Natural killer cell (primary cell): Measurements from ENCODE around the gene MAPK4. TPM values are rescaled to one million over a fixed set of nuclear protein-coding genes. Genes with fewer than 3 reads are reported as not detected.
"Not testable (repeated sequence)": the region's sequence is repeated elsewhere in the genome, so short reads cannot be mapped to it uniquely, and the experiment has no call there.

Experiments used
- ATAC-seq, 3 donors: fragments of 150-1000 bp in 2 of 3; fragments of 200-7000 bp in 1 of 3; cut with Tn5 transposase; 1 replicate in 1 of 3; 2 replicates in 2 of 3; pipeline ENCODE4 v1.10.0; 2021; ENCODE audit warnings: mild to moderate bottlenecking in 2 of 3, moderate library complexity in 2 of 3
- DNase-seq, 2 donors: peaks; one replicate each; pipeline versions ENCODE4 v3.0.0 to v3.0.0-alpha.2; 2013 to 2021; ENCODE audit warnings: mixed read lengths in 1 of 2
- H3K27ac ChIP-seq: one replicate; pipeline ENCODE4 v1.5.1; 2013; ENCODE audit warnings: mild to moderate bottlenecking, low read length
- H3K27me3 ChIP-seq: one replicate; pipeline ENCODE4 v1.6.1; 2013; ENCODE audit warnings: low read length; ENCODE audit not compliant: control insufficient read depth, insufficient read depth
- H3K36me3 ChIP-seq: one replicate; pipeline ENCODE4 v1.6.1; 2013; ENCODE audit warnings: low read length; ENCODE audit not compliant: control insufficient read depth, insufficient read depth
- H3K4me1 ChIP-seq: one replicate; pipeline ENCODE4 v1.6.1; 2013; ENCODE audit warnings: low read length; ENCODE audit not compliant: control insufficient read depth, insufficient read depth
- H3K4me3 ChIP-seq: one replicate; pipeline ENCODE4 v1.5.1; 2013; ENCODE audit warnings: low read length
- H3K9me3 ChIP-seq: one replicate; pipeline ENCODE4 v1.6.1; 2013; ENCODE audit warnings: low read length; ENCODE audit not compliant: control insufficient read depth, insufficient read depth
- H3K27ac Mint-ChIP-seq, 2 donors: one replicate each; pipeline ENCODE4 v1.8.0; 2022; ENCODE audit warnings: mild to moderate bottlenecking in 2 of 2, mixed read lengths in 2 of 2, moderate library complexity in 1 of 2
- H3K27me3 Mint-ChIP-seq, 2 donors: one replicate each; pipeline ENCODE4 v1.8.0; 2022; ENCODE audit warnings: low read depth in 2 of 2, mixed read lengths in 2 of 2
- H3K36me3 Mint-ChIP-seq: one replicate; pipeline ENCODE4 v1.8.0; 2022; ENCODE audit warnings: mixed read lengths
- H3K4me1 Mint-ChIP-seq, 2 donors: one replicate each; pipeline ENCODE4 v1.8.0; 2022; ENCODE audit warnings: mixed read lengths in 2 of 2
- H3K4me3 Mint-ChIP-seq: one replicate; pipeline ENCODE4 v1.8.0; 2022; ENCODE audit warnings: mild to moderate bottlenecking, moderate library complexity, mixed read lengths
- H3K9me3 Mint-ChIP-seq, 2 donors: one replicate each; pipeline ENCODE4 v1.8.0; 2022; ENCODE audit warnings: mixed read lengths in 2 of 2
- CTCF ChIP-seq: fragments of 200-600 bp; IDR thresholded peaks from one replicate; pipeline ENCODE4 v1.8.0; 2022; ENCODE audit warnings: antibody characterized with exemption
- WGBS: methylation state at CpG from one replicate; pipeline ENCODE4 v1.1.7; 2013; ENCODE audit warnings: missing lambda C conversion rate; ENCODE audit not compliant: insufficient coverage; 5-methylcytosine and 5-hydroxymethylcytosine counted together
- intact Hi-C: fragments of 100-400 bp; cut with micrococcal nuclease; formaldehyde crosslinking; loops from one replicate; pipeline ENCODE4 v1.14.2; 2022
- total RNA-seq, 4 donors: library from RNA; stranded (reverse); fragments of 120-200 nt in 1 of 4; gene quantifications; one replicate each; pipeline versions ENCODE4 v1.2.3 to v1.2.4, GENCODE V29; 2013 to 2022

MAPK4 gene
- total RNA-seq, 3 donors from 2014 or later (not counting 1 experiment from before 2014, with no cell fraction given): not detected

- Mint-ChIP-seq H3K27ac (no peak overlapping the region), H3K36me3 (peaks cover 5% of the 10 kb centered on the region), H3K4me3 (no peak overlapping the region), H3K4me1 (no peaks in the 10 kb centered on the region), H3K9me3 (peaks cover under 1 to 4% of the 10 kb centered on the region in 2 donors), H3K27me3 (peaks cover 8 to 16% of the 10 kb centered on the region in 2 donors)
- Histone ChIP-seq H3K27ac (no peak overlapping the region), H3K36me3 (no peaks in the 10 kb centered on the region), H3K4me3 (no peak overlapping the region), H3K27me3 (peaks cover 2% of the 10 kb centered on the region), H3K9me3 (no peaks in the 10 kb centered on the region), H3K4me1 (no peaks in the 10 kb centered on the region)
- intact Hi-C loops: no loop called here
- WGBS: 72% methylated on average over 9 of the region's 9 CpGs
- ATAC-seq (no peak), DNase-seq (no peak)
- no peak for TF ChIP-seq CTCF
Observed at GRCh38 chr18:50775207-50775606, 215.3 kb downstream of the MAPK4 start.

GRCh38 chr18:50775726-50776125 is 215.8 kb downstream of the MAPK4 start:
- H3K4me3 Mint-ChIP-seq: no peak overlapping the region
- DNase-seq: no peak
- intact Hi-C loops: no loop called here

GRCh38 chr18:50776383-50776782 is 216.5 kb downstream of the MAPK4 start:
- no peaks in the 10 kb centered on the region for H3K36me3 ChIP-seq
- no peaks in the 10 kb centered on the region for H3K4me1 Mint-ChIP-seq

More at GRCh38 chr18:50775726-50776125, 215.8 kb downstream of the MAPK4 start:
- Mint-ChIP-seq H3K36me3 (peaks cover 2% of the 10 kb centered on the region), H3K4me1 (no peaks in the 10 kb centered on the region), H3K27me3 (peaks cover 8 to 20% of the 10 kb centered on the region in 2 donors), H3K27ac (no peak overlapping the region), H3K9me3 (peaks cover 0 to 4% of the 10 kb centered on the region in 2 donors)
- WGBS: 94% methylated on average over 14 of the region's 14 CpGs
- Histone ChIP-seq H3K4me1 (no peaks in the 10 kb centered on the region), H3K9me3 (no peaks in the 10 kb centered on the region), H3K27ac (no peak overlapping the region), H3K27me3 (peaks cover 2% of the 10 kb centered on the region), H3K36me3 (no peaks in the 10 kb centered on the region), H3K4me3 (no peak overlapping the region)
- ATAC-seq: no peak
- TF ChIP-seq CTCF: no peak

GRCh38 chr18:50779021-50779420 is 219.1 kb downstream of the MAPK4 start:
- H3K27ac Mint-ChIP-seq, H3K4me1 ChIP-seq, intact Hi-C loops, ATAC-seq, H3K9me3 ChIP-seq, H3K27ac ChIP-seq, DNase-seq, H3K4me3 Mint-ChIP-seq, H3K4me1 Mint-ChIP-seq, H3K36me3 ChIP-seq, H3K36me3 Mint-ChIP-seq, H3K9me3 Mint-ChIP-seq, H3K27me3 ChIP-seq, H3K4me3 ChIP-seq: not testable (repeated sequence)
- WGBS: 83% methylated on average over 3 of the region's 3 CpGs
- peaks cover 7 to 29% of the 10 kb centered on the region in 2 donors for H3K27me3 Mint-ChIP-seq

More at GRCh38 chr18:50776383-50776782, 216.5 kb downstream of the MAPK4 start:
- Mint-ChIP-seq H3K27ac (no peak overlapping the region), H3K9me3 (peaks cover 0 to 2% of the 10 kb centered on the region in 2 donors), H3K27me3 (peaks cover 8 to 24% of the 10 kb centered on the region in 2 donors), H3K4me3 (no peak overlapping the region), H3K36me3 (no peaks in the 10 kb centered on the region)
- ATAC-seq (no peak), DNase-seq (no peak)
- intact Hi-C loops: no loop called here
- H3K27me3 ChIP-seq: peaks cover 2% of the 10 kb centered on the region
- no peak for TF ChIP-seq CTCF
- H3K9me3 ChIP-seq: no peaks in the 10 kb centered on the region
- H3K27ac ChIP-seq: no peak overlapping the region
- 97% methylated on average over 3 of the region's 4 CpGs for WGBS
- H3K4me3 ChIP-seq: no peak overlapping the region
- no peaks in the 10 kb centered on the region for H3K4me1 ChIP-seq

Other genes with a start within 250 kb of the MAPK4 start
- gene SKA1, start 185.0 kb upstream of the MAPK4 start, total RNA-seq: 1 to 10 TPM; 1.1 to 1.2 (median 1.2) TPM